Stimulated activated CD4-positive, alpha-beta T cell treated with anti-CD3 and anti-CD28 coated beads, Interleukin-4, amount 100 ng/mL, for 1 hour (primary cell): ENCODE measurements around the gene BMPR2.
"Not testable (repeated sequence)": the region's sequence is repeated elsewhere in the genome, so short reads cannot be mapped to it uniquely, and the experiment has no call there.

Experiments used
- DNase-seq: peaks from one replicate; pipeline ENCODE4 v3.0.0-alpha.2; 2020

The BMPR2 gene

DNA sequence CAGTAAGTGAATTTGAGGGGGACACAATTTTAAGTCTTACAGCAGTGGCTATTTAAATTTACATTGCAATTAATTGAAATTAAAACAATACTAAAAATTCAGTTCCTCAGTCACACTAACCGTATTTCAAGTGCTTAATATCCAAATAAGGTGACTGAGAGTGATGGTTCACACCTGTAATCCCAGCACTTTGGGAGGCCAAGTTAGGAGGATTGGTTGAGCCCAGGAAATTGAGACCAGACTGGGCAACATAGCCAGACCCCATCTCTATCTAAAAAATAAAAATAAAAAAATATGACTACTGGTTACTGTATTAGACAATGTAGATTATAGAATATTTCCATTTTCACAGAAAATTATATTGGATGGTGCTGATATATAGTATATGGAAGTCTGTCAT lies 79.0 kb downstream of the BMPR2 start:
- no peak for DNase-seq

DNA sequence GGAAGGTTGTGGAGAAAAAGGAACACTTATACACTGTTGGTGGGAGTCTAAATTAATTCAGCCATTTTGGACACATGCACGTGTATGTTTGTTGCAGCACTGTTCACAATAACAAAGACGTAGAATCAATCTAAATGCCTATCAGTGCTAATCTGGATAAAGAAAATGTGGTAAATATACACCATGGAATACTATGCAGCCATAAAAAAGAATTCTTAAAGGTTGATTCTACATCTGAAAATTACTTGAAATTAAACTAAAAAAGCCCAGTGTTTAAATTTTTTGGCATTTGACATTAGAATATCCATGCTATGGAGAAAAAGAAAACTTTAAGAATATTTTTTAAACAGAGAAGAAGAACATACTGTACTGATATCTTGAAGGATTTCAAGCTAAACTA lies 84.0 kb downstream of the BMPR2 start:
- no peak for DNase-seq

DNA sequence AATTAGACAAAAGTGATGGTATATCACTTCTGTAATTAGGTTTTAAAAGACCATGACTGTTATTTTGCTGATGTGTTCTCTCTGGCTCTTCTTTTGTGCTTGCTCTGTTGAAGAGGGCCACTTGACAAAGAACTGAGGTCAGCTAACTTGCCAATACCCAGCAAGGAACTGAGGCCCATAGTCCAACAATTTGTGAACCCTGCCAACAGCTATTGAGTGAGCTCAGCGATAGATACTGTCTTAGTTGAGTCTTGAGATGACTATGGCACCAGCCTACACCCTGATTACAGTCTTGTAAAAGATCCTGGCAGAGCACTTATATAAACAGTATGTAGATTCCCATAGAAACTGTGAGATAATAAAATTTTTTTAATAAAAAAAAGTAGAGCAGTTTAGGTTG lies 103.0 kb downstream of the BMPR2 start:
- no peak for DNase-seq

DNA sequence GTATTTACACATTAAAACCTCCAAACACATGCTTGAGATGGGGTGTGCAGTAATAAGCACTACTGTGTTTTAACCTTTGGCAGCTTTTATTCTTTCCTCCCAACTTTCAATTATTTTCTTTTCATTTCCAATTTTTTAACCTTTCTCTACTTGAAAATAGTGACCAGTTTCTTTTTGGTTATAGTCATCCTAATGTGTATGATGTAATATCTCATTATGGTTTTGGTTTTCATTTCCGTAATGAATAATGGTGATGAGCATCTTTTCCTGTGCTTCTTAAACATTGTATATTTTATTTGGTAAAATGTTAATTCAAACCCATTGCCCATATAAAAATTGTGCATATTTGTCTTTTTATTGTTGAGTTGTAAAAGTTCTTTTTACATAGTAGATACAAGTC lies 103.5 kb downstream of the BMPR2 start:
- no peak for DNase-seq

DNA sequence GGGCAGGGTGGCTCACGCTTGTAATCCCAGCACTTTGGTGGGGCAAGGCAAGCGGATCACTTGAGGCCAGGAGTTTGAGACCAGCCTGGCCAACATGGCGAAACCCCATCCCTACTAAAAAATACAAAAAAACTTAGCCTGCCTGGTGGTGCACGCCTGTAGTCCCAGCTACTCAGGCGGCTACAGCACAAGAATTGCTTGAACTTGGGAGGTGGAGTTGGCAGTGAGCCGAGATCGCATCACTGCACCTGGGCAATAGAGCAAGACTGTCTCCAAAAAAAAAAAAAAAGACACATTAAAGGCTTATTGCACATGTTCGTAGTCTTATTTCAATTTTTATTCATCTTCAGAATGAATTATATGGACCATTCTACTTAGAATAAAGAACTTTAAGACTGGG lies 110.2 kb downstream of the BMPR2 start:
- no peak for DNase-seq

DNA sequence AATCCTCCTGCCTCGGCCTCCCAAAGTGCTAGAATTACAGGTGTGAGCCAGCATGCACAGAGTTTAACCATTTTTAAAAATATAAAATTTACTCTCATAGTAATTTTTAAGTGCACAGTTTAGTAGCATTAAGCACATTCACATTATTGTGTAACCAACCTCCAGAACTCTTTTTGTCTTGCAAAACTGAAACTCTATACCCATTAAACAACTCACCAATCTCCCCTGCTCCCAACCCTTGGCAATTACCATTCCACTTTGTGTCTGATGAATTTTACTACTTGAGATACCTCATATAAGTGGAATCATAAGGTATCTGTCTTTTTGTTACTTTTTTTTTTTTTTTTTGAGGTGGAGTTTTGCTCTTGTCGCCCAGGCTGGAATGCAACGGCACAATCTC lies 112.5 kb downstream of the BMPR2 start:
- DNase-seq = no peak

DNA sequence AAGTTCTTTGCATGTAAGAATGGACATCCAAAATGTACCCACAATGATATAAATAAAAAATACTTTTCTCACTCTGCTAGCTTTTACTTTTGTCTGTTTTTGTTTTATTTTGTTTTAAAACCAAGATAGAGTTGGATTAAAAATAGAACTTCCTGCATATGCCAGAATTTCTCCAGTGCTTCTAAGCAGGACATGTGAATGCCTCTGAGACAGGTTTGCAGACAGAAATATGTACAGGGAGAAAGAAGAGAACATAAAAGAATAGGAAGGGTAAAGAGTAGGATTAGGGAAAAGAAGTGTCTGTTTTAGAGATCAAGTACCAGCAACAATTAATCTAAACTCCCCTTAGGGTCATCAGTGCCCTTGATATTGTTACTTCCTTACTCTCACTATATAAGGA lies 114.4 kb downstream of the BMPR2 start:
- no peak for DNase-seq

DNA sequence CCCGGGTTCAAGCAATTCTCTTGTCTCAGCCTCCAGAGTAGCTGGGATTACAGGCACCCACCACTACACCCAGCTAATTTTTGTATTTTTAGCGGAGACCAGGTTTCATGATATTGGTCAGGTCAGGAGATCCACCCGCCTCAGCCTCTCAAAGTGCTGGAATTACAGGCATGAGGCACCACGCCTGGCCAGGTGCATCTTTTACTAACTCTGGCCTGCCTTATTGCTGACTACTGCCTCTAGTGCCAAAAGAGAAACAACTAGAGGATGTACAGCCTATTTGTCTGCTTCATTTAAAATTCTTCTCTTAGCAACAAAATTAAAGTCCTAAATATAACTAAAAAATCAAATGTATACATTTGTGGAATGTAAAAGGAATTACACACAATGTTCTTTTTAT lies 115.4 kb downstream of the BMPR2 start:
- no peak for DNase-seq

DNA sequence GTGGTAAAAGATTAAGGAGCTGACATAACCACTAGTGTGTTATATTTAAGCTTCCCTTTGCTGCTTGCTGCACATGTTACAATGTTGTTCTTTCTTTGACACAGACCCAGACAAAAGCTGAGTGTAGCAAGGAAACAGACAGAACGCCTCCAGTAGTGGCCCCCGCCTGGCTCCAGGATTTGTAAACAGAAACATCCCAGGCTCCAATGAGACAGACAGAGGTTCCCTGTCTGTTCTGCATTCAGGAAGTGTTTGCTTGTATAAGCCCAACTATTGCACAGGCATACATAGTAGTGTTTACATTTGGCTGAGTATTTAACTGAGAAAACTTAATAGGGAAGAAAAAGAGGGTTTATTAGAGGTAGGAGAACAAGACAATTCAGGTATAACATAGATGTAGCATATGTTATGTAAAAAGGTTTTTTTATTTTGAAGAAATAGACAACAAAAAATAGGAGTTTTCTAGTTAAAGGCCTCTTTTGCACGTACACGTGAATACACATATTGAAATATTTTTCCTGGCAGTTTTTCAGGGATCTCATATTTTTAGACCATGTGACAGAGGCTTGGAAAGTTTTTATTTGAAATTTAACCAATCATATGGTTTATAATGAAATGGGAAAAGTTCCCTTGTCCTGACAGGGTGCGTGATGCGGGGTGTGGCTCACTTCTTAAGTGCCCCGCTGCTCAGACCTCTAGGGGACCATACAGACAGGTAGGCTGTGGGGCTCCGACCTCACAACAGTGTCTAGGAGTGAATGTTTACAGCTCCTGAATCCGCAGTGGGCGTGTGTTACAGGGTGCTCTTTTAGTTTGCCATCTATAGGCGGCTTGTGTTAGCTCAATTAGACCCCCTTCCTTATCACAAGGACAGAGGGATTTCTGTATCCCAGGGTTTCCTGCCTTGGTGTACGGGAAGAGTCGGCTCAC lies 118.4 kb downstream of the BMPR2 start:
- no peak for DNase-seq

DNA sequence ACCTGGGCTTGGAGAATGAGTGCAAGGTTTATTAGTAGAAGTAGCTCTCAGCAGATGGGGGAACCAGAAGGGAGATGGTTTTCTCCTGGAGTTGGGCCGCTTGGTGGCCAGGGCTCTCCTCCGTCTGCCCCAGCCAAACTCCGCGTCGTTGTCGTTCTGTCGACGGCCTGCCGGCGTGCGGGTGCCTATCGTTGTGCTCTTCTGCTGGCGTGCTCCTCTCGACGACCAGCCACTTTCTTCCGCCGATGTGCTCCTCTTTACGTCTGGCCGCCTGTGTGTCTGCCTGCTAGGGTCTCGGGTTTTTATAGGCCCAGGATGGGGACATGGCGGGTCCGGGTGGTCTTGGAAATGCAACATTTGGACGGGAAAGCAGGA lies 119.1 kb downstream of the BMPR2 start:
- DNase-seq = no peak

DNA sequence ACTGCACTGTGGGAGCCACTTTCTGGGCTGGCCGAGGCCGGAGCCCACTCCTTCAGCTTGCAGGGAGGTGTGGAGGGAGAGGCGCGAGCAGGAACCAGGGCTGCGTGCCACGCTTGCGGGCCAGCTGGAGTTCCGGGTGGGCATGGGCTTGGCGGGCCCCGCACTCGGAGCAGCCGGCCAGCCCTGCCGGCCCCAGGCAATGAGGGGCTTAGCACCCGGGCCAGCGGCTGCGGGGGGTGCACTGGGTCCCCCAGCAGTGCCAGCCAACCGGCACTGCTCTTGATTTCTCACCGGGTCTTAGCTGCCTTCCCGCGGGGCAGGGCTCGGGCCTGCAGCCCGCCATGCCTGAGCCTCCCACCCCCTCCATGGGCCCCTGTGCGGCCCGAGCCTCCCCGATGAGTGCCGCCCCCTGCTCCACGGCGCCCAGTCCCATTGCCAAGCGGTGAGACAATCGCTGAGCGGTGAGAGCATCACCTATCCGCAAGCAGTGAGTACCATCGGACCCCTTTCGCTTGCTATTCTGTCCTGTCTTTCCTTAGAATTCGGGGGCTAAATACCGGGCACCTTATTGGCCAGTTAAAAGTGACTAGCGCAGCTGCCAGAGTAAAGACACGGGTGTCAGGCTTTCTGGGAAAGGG lies 120.8 kb downstream of the BMPR2 start:
- DNase-seq = not testable (repeated sequence)

DNA sequence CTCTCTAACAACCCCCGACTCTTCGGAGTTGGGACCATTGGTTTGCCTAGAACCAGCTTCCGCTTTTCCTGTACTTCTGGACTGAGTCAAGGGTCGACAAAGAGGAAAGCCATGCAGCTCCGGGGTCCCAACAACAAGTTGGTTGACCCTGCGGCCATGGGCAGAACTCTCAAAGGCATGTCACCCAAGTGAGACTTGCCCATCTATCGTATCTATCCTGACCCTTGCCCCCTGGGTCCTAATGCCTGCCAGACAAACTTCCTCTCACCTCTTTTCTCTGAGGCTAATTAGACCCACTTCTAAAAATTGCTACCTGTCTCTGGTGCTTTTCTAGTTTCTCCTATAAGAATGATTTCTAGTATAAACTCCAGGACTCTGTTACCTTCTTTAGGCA lies 121.3 kb downstream of the BMPR2 start:
- DNase-seq = not testable (repeated sequence)

DNA sequence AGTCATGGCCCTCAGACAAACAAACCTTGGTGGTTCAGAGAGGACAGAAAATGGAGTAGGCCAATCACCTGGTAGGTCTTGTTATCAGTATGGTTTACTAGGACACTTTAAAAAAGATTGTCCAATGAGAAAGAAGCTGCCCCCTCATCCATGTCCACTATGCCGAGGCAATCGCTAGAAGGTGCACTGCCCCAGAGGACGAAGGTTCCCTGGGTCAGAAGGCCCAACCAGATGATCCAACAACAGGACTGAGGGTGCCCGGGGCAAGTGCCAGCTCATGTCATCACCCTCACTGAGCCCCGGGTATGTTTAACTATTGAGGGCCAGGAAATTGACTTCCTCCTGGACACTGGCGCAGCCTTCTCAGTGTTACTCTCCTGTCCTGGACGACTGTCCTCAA lies 123.7 kb downstream of the BMPR2 start:
- DNase-seq = not testable (repeated sequence)

DNA sequence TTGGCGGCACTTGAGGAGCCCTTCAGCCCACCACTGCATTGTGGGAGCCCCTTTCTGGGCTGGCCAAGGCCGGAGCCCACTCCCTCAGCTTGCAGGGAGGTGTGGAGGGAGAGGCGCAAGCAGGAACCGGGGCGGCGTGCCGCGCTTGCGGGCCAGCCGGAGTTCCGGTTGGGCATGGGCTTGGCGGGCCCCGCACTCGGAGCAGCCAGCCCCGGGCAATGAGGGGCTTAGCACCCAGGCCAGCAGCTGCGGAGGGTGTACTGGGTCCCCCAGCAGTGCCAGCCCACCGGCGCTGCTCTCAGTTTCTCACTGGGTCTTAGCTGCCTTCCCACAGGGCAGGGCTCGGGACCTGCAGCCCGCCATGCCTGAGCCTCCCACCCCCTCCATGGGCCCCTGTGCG lies 127.1 kb downstream of the BMPR2 start:
- DNase-seq = not testable (repeated sequence)

DNA sequence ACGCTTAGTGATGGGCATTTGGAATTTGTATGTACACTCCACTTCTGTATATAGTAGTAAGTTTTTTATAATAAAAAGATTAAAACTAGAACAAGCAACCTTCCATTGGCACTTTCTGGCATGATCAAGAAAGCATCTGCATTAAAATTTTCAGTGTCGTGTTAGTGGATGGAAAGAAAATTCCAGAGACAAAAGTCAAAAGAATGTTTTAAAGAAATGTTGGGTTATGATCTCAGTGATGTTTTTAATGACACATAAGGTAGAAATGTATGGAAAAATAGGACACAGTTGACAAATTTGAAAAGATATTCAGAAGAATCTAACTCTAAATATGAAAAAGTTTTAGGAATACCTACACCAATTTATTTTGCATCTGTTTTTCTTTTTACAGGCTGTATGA lies 132.6 kb downstream of the BMPR2 start:
- no peak for DNase-seq

DNA sequence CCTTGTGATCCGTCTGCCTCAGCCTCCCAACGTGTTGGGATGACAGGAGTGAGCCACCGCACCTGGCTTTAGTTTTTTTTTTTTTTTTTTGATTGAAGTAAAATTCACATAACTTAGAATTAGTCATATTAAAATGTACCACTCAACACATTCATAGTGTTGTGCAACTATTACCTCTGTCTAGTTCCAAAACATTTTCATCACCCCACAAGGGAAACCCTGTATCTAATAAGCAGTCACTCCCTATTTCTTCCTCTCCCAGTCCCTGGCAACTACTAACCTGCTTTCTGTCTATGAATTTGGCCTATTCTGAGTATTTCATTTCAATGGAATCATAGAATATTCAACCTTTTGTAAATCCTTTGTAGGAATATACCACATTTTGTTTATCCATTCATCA lies 134.8 kb downstream of the BMPR2 start:
- no peak for DNase-seq

DNA sequence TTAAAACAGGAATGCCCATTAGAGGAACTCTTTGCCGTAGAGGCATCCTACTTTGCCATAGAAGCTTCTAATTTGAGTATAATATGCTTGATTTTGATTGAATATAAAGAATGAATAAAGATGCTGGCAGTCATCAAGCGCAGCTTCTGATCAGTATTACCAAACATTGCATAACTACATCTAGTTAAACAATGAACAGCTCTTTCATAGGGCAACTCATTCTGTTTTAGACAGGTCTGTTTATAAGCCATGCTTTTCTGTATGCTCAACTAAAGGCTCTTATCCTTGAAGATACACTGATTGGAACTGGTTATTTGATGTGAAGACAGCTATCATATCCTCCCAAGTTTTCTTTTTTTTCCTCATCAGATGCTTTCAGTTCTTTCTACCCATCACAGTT lies 136.0 kb downstream of the BMPR2 start:
- no peak for DNase-seq

DNA sequence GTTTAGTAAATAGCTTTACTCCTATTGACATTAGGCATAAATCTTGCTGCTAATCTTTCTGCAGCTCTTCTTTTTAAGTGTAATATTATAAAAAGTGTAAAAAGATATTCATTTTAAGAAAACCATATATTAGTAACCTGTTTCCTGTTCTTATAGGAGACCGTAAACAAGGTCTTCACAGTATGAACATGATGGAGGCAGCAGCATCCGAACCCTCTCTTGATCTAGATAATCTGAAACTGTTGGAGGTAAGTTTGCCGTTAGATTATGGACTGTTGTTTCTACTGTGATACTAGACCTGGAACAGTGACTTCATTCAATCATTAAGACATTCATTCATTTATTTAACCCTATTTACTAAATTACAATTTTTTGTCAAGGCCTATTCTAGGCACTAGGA lies 138.6 kb downstream of the BMPR2 start:
- DNase-seq = no peak

DNA sequence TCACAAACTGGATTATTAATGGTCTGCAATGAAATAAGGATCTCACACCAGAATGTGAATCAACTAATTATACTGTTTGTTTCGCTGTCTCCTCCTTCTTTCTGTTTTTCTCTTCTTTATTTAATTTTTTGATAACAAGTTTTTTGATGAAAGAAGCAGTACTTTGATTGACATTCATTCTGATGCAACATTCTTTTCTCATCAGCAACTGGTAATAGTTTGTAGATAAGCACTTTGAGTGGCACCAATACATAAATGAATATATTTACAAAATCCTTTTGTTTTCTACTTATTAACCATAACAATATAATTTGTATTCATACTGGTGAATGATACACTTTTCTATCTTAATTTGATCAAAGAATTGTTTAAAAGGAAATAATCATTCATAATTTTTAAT lies 143.3 kb downstream of the BMPR2 start:
- DNase-seq = no peak

DNA sequence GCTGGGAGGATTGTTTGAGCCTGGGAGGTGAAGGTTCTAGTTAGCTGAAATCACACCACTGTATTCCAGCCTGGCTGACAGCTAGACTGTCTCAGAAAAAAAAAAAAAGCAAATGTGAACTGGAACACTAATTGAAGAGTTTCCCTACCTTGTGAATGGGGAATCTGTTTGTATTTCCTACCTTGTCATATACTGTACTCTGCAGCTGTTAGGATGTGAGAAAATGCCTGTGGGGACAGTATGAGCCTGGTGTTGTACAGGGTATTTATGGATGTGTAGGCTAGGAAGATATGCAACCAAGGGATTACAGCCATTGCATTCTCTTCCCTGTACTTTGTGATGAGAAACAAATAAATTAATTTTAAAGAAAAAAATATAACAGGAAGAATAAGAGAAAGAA lies 145.3 kb downstream of the BMPR2 start:
- no peak for DNase-seq

DNA sequence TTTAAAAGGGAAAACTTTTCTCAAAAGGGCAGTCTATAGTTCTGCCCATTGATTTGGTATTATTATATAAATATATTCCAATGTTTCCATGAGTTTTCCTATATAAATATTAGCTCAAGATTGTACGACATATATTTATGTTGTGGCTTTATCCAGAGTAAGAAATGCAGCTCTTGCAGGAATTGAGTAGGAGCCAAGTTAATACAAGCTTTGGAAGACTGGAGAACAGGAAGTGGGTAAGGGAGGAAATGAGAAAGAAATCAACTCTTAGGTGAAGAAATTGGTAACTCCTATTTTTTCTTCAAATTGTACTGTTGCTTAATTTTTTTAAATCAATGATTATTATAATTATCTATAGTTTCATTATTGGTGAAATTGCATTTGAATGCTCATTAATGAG lies 153.3 kb downstream of the BMPR2 start:
- DNase-seq = no peak

DNA sequence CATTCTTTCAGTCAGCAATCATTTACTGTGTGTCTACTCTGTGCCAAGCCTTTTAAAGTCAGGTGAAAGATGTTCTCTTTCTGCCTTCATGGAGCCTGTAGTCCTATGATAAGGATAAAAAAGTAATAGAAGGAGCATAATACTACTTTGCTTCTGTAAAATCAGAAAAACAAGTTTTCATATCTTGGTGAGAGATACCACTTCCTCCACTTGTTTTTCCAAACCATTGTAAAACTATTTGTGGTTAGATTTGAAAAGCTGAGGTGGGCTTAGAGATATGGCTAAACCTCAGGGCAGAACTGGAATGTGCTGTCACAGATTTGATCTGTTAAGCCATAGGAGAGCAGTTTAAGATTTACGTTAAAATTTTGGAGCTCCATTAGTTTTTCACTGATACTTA lies 153.9 kb downstream of the BMPR2 start:
- DNase-seq = no peak

DNA sequence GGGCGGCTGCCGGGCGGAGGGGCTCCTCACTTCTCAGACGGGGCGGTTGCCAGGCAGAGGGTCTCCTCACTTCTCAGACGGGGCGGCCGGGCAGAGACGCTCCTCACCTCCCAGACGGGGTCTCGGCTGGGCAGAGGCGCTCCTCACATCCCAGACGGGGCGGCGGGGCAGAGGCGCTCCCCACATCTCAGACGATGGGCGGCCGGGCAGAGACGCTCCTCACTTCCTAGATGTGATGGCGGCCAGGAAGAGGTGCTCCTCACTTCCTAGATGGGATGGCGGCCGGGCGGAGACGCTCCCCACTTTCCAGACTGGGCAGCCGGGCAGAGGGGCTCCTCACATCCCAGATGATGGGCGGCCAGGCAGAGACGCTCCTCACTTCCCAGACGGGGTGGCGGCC lies 159.2 kb downstream of the BMPR2 start:
- not testable (repeated sequence) for DNase-seq

DNA sequence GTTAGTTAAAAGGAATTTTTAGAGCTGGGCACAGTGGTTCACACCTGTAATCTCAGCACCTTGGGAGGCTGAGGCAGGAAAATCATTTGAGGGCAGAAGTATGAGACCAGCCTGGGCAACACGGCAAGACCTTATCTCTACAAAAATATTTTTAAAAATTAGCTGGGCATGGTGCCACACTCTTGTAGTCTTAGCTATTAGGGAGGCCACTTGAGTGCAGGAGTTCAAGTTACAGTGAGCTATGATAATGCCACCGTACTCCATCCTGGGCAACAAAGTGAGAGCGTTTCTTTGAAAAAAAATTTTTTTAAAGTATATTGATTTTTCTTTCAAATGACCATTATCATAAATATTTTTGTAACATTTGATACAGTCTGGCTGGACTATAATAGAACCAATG lies 165.0 kb downstream of the BMPR2 start:
- no peak for DNase-seq

DNA sequence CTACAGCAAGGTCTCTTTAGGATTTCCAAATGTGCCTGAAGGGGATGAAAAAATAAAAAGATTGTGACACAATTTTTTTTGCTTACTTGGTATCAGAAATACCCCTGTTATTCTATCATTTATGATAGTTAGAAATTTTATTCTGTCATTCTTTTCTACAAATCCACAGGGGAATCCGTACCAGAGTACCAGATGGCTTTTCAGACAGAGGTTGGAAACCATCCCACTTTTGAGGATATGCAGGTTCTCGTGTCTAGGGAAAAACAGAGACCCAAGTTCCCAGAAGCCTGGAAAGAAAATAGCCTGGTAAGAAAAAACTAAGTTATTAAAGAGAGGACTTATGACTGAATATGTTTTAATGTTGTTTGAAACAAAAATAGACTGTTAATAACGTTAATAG lies 166.0 kb downstream of the BMPR2 start:
- no peak for DNase-seq
